ENCODE results near the gene KCTD15. TPM values are rescaled to one million over a fixed set of nuclear protein-coding genes. Genes with fewer than 3 reads are reported as not detected.

Gene KCTD15
- total RNA-seq, 1 donor from 2014 or later = 86.8 TPM

DNA sequence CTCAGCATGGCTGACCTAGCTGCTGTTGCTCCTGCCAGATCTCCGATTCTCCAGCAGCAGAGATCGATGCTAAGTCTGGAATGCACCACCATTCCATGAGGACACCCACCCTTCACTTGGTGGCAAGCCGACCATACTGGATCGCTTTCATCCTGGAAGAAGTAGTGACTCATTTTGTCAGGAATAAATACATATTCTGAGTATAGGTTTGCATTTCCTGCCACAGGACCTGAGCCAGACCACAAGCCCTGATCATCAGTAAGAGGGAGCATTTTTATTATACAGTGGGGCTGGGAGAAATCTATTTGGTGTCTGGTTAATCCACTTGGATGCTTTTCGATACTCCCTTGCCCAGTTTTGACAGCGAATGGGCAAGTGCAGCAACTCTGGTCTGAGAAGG lies 10.9 kb upstream of the KCTD15 start:
- no peak for TF ChIP-seq CTCF (IDR thresholded peaks at IDR 0.05)
- Mint-ChIP-seq H3K9me3 (ENCODE audit: unreplicated experiment) (no peaks in the 10 kb centered on the region), H3K4me3 (ENCODE audit: unreplicated experiment) (no peak overlapping the region), H3K36me3 (ENCODE audit: unreplicated experiment) (no peaks in the 10 kb centered on the region), H3K4me1 (ENCODE audit: unreplicated experiment) (no peaks in the 10 kb centered on the region), H3K27ac (ENCODE audit: unreplicated experiment) (no peak overlapping the region), H3K27me3 (ENCODE audit: unreplicated experiment) (peaks cover 9% of the 10 kb centered on the region)
- DNase-seq (ENCODE audit: extremely low spot score, unreplicated experiment) = no peak

GRCh38 chr19:33788676-33789075 lies 8.0 kb upstream of the KCTD15 start:
- H3K36me3 Mint-ChIP-seq (ENCODE audit: unreplicated experiment) = no peaks in the 10 kb centered on the region
- H3K27ac Mint-ChIP-seq (ENCODE audit: unreplicated experiment) = no peak overlapping the region
- no peaks in the 10 kb centered on the region for H3K9me3 Mint-ChIP-seq (ENCODE audit: unreplicated experiment)
- DNase-seq (ENCODE audit: extremely low spot score, unreplicated experiment) = no peak
- no peaks in the 10 kb centered on the region for H3K4me1 Mint-ChIP-seq (ENCODE audit: unreplicated experiment)
- peaks cover 12% of the 10 kb centered on the region for H3K27me3 Mint-ChIP-seq (ENCODE audit: unreplicated experiment)
- TF ChIP-seq CTCF (IDR thresholded peaks at IDR 0.05) = no peak
- no peak overlapping the region for H3K4me3 Mint-ChIP-seq (ENCODE audit: unreplicated experiment)

GRCh38 chr19:33789344-33789743 lies 7.3 kb upstream of the KCTD15 start:
- Mint-ChIP-seq H3K4me3 (ENCODE audit: unreplicated experiment) (no peak overlapping the region), H3K9me3 (ENCODE audit: unreplicated experiment) (no peaks in the 10 kb centered on the region), H3K27me3 (ENCODE audit: unreplicated experiment) (peaks cover 12% of the 10 kb centered on the region), H3K36me3 (ENCODE audit: unreplicated experiment) (no peaks in the 10 kb centered on the region), H3K4me1 (ENCODE audit: unreplicated experiment) (peaks cover 3% of the 10 kb centered on the region), H3K27ac (ENCODE audit: unreplicated experiment) (no peak overlapping the region)
- no peak for DNase-seq (ENCODE audit: extremely low spot score, unreplicated experiment)
- no peak for TF ChIP-seq CTCF (IDR thresholded peaks at IDR 0.05)

DNA sequence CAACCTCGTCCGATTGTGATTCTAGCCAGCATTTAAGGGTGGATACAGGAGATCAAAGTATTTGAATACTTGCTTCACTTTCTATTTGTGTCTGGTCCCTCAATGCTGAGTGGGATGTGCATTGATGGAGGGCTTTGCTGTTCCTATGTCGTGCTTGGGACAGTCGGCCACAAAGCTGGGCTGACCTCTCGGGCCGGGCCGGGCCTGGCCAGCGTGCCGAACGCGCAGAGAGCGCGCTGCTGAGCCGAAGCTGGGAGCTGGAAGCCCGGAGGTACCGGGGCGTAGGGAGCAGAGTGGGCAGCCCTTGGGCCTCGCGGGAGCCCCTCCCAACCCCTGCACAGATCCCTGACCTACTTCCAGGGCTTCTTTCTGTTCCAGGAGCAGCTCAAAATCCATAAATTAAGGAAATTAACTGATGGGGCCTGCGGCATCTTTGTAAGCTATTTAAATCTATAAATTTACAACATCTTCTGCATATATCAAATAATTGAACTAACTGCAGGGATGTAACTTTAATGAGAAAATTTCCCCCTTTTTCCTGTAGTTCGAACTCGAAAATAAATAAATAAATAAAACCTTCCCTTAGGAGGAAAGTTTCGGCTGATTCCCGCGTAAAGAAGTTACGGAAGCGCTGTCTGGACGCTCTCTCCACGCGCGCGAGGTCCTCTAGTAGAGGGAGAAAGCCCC lies 1.8 kb upstream of the KCTD15 start:
- DNase-seq (ENCODE audit: extremely low spot score, unreplicated experiment) = no peak
- peaks cover 3% of the 10 kb centered on the region for H3K27me3 Mint-ChIP-seq (ENCODE audit: unreplicated experiment)
- no peak for TF ChIP-seq CTCF (IDR thresholded peaks at IDR 0.05)
- H3K27ac Mint-ChIP-seq (ENCODE audit: unreplicated experiment) = peak overlapping the region; percentile 88
- peaks cover 7% of the 10 kb centered on the region for H3K36me3 Mint-ChIP-seq (ENCODE audit: unreplicated experiment)
- peaks cover 23% of the 10 kb centered on the region for H3K4me1 Mint-ChIP-seq (ENCODE audit: unreplicated experiment)
- H3K9me3 Mint-ChIP-seq (ENCODE audit: unreplicated experiment) = no peaks in the 10 kb centered on the region
- peak overlapping the region; percentile 74 for H3K4me3 Mint-ChIP-seq (ENCODE audit: unreplicated experiment)

DNA sequence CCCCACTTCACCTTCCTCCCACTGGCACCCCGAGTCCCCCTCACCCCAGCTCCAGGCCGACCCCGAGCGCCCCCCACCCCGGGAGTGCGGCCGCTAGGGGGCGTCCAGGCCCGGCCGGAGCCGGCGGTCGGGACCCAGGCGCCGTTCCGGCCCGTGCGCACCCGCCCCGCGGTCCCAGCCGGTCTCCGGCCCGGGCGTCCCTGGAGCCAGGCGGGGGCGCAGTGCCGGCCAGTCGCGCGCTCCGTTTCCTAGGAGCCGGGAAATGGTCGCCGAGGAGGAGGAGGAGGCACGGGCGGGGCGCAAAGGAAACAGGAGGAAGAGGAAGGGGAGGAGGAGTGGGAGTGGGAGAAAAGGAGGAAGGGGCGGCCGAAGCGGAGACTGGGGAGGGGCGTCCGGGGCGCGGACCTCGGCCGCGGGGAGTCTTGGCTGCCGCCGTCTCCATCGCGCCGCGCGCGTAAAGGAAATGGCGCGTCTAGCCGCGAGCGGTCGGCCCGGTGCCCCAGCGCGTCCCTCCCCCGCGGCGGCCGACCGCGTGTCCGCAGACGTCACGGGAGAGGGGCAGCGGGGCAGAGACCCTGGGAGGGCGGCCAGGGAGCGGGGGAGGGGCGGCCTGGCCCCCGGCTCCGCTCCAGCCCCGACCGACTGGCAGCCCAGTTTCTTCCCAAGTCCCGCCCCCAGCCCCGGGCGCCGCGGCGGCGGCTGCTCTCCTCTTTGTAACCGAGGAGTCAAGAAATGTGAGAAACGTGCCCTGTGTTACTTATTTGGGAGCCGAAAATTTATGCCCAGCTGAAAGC lies 1.1 kb upstream of the KCTD15 start:
- peak; percentile 93 for TF ChIP-seq CTCF (IDR thresholded peaks at IDR 0.05)
- Mint-ChIP-seq H3K36me3 (ENCODE audit: unreplicated experiment) (peaks cover 11% of the 10 kb centered on the region), H3K9me3 (ENCODE audit: unreplicated experiment) (no peaks in the 10 kb centered on the region), H3K4me1 (ENCODE audit: unreplicated experiment) (peaks cover 29% of the 10 kb centered on the region), H3K27ac (ENCODE audit: unreplicated experiment) (peak overlapping the region; percentile 91), H3K4me3 (ENCODE audit: unreplicated experiment) (peak overlapping the region; percentile 81), H3K27me3 (ENCODE audit: unreplicated experiment) (peaks cover 3% of the 10 kb centered on the region)
- peak; percentile 97 for DNase-seq (ENCODE audit: extremely low spot score, unreplicated experiment)

All from osteocyte (in vitro differentiated cells).